Ovary (tissue), 3 donors: Measurements from ENCODE around the gene STOML2.

ENCODE experiments used
- CTCF ChIP-seq, 3 donors: fragments of 450-650 bp in 2 of 3; fragments of 200-600 bp in 1 of 3; IDR thresholded peaks; one replicate each; pipeline versions ENCODE4 v1.5.1 to v1.8.0; 2016 to 2022; ENCODE audit warnings: antibody characterized with exemption in 3 of 3, mild to moderate bottlenecking in 1 of 3
- POLR2A ChIP-seq: fragments of 450-650 bp; IDR thresholded peaks from one replicate; pipeline ENCODE4 v1.6.1; 2017; ENCODE audit warnings: antibody characterized with exemption, mild to moderate bottlenecking, moderate library complexity
- donor health status: DM: no; HTN: no; CAD: no.

DNA sequence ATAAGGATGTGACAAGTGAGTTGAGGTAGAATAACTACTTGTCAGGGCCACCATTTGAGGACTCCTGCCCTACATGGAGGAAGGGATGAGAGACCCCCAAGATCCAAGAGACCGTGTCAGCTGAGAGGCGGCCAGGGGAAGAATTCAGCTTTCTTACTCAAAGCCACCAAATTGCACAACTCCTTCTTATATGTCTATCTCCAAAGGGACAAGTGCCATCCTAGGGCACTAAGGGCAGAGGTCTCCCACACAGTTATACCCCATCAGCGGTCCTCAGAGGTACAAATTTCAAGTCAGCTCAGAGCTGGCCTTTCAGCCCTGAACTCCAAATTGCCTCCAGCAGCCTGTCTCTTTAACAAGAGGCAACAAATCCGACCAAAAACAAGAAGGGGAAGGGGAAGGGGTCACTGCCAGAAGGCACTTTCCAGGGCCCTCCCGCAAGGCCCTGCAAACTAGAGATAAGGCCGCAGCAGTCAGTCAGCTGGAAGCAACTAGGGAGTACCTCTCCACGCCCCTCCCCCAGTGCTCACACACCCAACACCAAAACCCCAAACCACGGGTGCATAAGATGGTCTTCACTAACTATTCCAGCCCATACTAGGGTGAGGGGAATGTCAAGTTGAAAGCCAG, 6.1 kb upstream of the STOML2 start:
- TF ChIP-seq CTCF (IDR thresholded peaks at IDR 0.05) (no peak), POLR2A (no peak)
